Measurements from ENCODE around the gene OTUD1.

DNA sequence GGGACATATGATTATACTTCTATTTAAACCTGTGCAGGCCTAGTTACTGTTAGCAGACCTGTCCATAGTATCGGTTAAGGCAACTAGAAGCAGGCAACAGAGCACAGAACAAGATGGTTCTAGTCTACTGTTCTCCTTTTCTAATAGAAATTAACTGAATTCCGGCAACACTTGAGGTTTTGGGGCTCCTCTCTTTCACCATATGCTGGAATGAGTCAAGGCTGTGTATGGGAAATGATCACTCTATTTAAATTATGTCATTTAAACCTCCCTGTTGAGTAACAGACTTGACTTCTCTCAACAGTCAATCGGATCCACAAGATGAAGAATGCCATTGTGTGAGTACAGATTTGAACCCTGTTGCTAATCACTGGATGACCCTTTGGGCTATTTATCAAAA lies 6.2 kb upstream of the OTUD1 start:
- TF ChIP-seq EP300 (IDR thresholded peaks at IDR 0.05) (no peak), POLR2AphosphoS5 (IDR thresholded peaks at IDR 0.05) (no peak), POLR2A (IDR thresholded peaks at IDR 0.05) (no peak)
- TF ChIP-seq, protein P1, sequence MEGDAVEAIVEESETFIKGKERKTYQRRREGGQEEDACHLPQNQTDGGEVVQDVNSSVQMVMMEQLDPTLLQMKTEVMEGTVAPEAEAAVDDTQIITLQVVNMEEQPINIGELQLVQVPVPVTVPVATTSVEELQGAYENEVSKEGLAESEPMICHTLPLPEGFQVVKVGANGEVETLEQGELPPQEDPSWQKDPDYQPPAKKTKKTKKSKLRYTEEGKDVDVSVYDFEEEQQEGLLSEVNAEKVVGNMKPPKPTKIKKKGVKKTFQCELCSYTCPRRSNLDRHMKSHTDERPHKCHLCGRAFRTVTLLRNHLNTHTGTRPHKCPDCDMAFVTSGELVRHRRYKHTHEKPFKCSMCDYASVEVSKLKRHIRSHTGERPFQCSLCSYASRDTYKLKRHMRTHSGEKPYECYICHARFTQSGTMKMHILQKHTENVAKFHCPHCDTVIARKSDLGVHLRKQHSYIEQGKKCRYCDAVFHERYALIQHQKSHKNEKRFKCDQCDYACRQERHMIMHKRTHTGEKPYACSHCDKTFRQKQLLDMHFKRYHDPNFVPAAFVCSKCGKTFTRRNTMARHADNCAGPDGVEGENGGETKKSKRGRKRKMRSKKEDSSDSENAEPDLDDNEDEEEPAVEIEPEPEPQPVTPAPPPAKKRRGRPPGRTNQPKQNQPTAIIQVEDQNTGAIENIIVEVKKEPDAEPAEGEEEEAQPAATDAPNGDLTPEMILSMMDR (IDR thresholded peaks at IDR 0.05), result no peak
